Measurements from ENCODE around the gene BBIP1. TPM values are rescaled to one million over a fixed set of nuclear protein-coding genes. Genes with fewer than 3 reads are reported as not detected.
A peak's percentile ranks its signal among the peaks of the same experiment; 100 is the strongest.

The BBIP1 gene
- total RNA-seq, 4 donors from 2014 or later: 10.0 to 36.4 (median 29.4) TPM

DNA sequence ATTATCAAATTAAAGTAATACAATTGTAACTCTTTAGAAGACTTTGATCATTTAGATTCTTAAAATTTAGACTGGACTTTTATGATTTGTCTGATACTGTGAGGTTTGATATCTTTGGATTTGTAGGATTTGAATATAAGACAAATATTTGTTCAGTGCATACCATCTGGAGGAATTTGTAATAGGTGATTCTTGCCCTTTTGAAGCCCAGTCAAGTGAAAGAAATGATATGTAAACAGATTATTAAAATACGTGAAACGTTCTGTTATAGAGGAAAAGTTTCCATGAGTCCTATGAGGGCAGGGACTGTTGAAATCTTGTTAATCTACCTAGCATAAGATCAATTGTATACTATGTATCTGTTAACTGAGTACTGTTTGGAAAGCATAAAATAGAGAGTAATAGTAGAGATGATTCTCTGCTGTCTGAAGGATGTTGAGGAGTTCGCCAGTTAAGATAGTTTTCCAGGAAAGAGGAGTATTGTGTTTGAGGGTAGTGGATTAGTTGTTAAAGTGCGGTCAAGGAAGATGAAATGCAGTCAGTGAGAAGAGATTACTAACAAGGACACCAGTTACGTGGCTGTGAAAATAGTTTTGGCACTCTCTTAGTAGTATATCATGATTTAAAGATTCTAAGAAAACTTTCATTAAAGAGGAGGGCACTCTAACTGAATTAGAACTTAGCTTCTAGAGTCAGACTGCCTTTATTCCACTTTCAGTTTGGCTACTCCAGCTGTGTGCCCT, 32.9 kb downstream of the BBIP1 start:
- Histone ChIP-seq H3K9me3 (no peaks in the 10 kb centered on the region), H3K27me3 (no peaks in the 10 kb centered on the region), H3K4me3 (no peak overlapping the region), H3K36me3 (peaks cover 0 to 2% of the 10 kb centered on the region in 2 donors), H3K27ac (peak overlapping the region; percentile 7 to 50), H3K4me1 (peaks cover 2 to 3% of the 10 kb centered on the region in 2 donors)
- intact Hi-C loops (cut with DNase I; ENCODE audit: low total_unique reads): no loop called here
- TF ChIP-seq, protein P1, sequence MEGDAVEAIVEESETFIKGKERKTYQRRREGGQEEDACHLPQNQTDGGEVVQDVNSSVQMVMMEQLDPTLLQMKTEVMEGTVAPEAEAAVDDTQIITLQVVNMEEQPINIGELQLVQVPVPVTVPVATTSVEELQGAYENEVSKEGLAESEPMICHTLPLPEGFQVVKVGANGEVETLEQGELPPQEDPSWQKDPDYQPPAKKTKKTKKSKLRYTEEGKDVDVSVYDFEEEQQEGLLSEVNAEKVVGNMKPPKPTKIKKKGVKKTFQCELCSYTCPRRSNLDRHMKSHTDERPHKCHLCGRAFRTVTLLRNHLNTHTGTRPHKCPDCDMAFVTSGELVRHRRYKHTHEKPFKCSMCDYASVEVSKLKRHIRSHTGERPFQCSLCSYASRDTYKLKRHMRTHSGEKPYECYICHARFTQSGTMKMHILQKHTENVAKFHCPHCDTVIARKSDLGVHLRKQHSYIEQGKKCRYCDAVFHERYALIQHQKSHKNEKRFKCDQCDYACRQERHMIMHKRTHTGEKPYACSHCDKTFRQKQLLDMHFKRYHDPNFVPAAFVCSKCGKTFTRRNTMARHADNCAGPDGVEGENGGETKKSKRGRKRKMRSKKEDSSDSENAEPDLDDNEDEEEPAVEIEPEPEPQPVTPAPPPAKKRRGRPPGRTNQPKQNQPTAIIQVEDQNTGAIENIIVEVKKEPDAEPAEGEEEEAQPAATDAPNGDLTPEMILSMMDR (IDR thresholded peaks at IDR 0.05): no peak
- no peak for DNase-seq

DNA sequence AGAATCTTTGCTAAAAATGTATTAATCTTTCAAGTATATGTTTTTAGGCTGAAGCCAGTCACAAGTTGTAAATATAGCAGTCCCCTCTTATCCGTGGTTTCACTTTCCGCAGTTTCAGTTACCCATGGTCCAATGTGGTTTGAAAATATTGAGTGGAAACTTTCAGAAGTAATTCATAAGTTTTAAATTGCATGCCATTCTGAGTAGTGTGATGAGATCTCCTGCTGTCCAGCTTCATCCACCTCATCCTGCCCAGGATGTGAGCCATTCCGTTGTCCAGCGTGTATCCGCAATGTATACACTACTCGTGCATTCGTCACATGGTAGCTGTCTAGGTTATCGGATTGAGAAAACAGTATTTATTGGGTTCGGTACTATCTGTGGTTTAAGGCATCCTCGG, 35.1 kb downstream of the BBIP1 start:
- H3K4me1 ChIP-seq: peaks cover 4 to 6% of the 10 kb centered on the region in 2 donors
- intact Hi-C loops (cut with DNase I; ENCODE audit: low total_unique reads): no loop called here
- H3K9me3 ChIP-seq: no peaks in the 10 kb centered on the region
- DNase-seq: no peak
- peak overlapping the region in 1 of 2 donors; percentile 59 for H3K27ac ChIP-seq
- H3K4me3 ChIP-seq: no peak overlapping the region
- TF ChIP-seq, protein P1 (IDR thresholded peaks at IDR 0.05): no peak
- no peak for TF ChIP-seq POLR2A (IDR thresholded peaks at IDR 0.05)
- H3K36me3 ChIP-seq: peaks cover 0 to 2% of the 10 kb centered on the region in 2 donors
- H3K27me3 ChIP-seq: no peaks in the 10 kb centered on the region

DNA sequence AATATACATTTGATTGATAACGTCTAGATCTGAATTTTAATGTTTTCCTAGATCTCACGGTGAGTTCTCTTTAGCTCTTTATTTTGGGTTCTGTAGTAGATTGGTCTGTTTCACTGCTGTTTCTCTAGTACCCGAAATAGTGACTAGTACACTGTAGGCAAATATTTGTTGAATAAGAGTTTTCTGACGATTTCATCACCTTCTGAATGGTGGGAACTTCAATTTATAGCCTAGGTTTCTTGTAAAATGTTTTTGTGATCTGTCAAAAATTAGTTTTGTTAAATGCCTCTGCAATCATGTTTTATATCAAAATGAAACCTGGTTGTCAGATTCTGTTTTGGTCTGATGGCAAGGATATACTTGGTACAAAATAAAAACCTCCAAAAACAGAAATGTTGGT, 37.1 kb downstream of the BBIP1 start:
- no peak for DNase-seq
- Histone ChIP-seq H3K36me3 (peaks cover 0 to 2% of the 10 kb centered on the region in 2 donors), H3K9me3 (no peaks in the 10 kb centered on the region), H3K27ac (peak overlapping the region in 1 of 2 donors; percentile 59), H3K4me1 (peaks cover 4 to 6% of the 10 kb centered on the region in 2 donors), H3K4me3 (no peak overlapping the region), H3K27me3 (no peaks in the 10 kb centered on the region)
- intact Hi-C loops (cut with DNase I; ENCODE audit: low total_unique reads): no loop called here
- TF ChIP-seq, protein P1 (IDR thresholded peaks at IDR 0.05): no peak
- TF ChIP-seq POLR2A (IDR thresholded peaks at IDR 0.05): no peak

DNA sequence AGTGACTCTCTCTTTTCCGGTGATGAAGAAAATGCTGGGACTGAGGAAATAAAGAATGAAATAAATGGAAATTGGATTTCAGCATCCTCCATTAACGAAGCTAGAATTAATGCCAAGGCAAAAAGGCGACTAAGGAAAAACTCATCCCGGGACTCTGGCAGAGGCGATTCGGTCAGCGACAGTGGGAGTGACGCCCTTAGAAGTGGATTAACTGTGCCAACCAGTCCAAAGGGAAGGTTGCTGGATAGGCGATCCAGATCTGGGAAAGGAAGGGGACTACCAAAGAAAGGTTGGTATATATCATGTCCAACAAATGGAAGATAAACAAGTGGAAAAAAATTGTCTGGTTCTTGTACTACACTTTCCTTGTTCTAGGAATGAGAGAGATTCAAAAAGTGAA, 37.7 kb downstream of the BBIP1 start:
- Histone ChIP-seq H3K27me3 (no peaks in the 10 kb centered on the region), H3K4me3 (no peak overlapping the region), H3K36me3 (peaks cover 0 to 2% of the 10 kb centered on the region in 2 donors), H3K27ac (peak overlapping the region in 1 of 2 donors; percentile 59), H3K4me1 (peaks cover 4 to 6% of the 10 kb centered on the region in 2 donors), H3K9me3 (no peaks in the 10 kb centered on the region)
- no peak for DNase-seq
- TF ChIP-seq, protein P1 (IDR thresholded peaks at IDR 0.05): no peak
- no peak for TF ChIP-seq POLR2A (IDR thresholded peaks at IDR 0.05)
- intact Hi-C loops (cut with DNase I; ENCODE audit: low total_unique reads): no loop called here

DNA sequence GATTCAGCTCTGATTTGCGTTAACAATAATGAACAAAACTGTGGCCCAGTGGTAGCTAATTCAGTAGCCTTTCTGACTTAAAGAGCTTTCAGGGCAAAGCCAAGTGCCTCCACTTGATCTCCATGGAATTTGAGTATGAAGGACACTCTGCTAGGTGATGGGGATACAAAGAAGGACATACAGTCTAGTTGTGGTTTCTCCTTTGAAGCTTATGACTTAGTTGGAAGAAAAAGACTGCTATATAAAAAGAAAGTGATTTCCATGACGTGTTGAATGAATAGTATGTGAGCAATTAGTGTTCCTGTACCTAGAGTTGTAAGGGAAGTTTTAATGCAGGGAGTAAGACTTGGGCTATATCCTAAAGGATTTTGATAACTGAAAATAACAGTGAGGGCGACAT, 39.0 kb downstream of the BBIP1 start:
- Histone ChIP-seq H3K27ac (peak overlapping the region in 1 of 2 donors; percentile 59), H3K4me1 (peaks cover 4 to 13% of the 10 kb centered on the region in 2 donors), H3K9me3 (no peaks in the 10 kb centered on the region), H3K36me3 (peaks cover 0 to 2% of the 10 kb centered on the region in 2 donors), H3K27me3 (no peaks in the 10 kb centered on the region), H3K4me3 (no peak overlapping the region)
- TF ChIP-seq POLR2A (IDR thresholded peaks at IDR 0.05): no peak
- TF ChIP-seq, protein P1 (IDR thresholded peaks at IDR 0.05): no peak
- intact Hi-C loops (cut with DNase I; ENCODE audit: low total_unique reads): no loop called here
- DNase-seq: no peak
